ENCODE measurements around the gene SLC15A4.

Gene SLC15A4

GRCh38 chr12:128755566-128755965 lies 68.2 kb downstream of the SLC15A4 start:
- no peak overlapping the region for H2BK15ac ChIP-seq (replicated peaks; ENCODE audit: low read depth)
- H3K79me1 ChIP-seq (ENCODE audit: low read length): no peaks in the 10 kb centered on the region
- no peak overlapping the region for H3K4me2 ChIP-seq (ENCODE audit: low read length)
- no peak overlapping the region for H3K27ac ChIP-seq (ENCODE audit: low read depth, low read length)
- no peak overlapping the region for H3K4ac ChIP-seq (ENCODE audit: low read depth, low read length)
- no peak overlapping the region for H4K5ac ChIP-seq (ENCODE audit: low read length)
- no peak overlapping the region for H3K4me3 ChIP-seq (ENCODE audit: low read length)
- no peak overlapping the region for H3K23ac ChIP-seq (ENCODE audit: low read length)
- no peak overlapping the region for H3K56ac ChIP-seq (ENCODE audit: low read length)
- no peak overlapping the region for H3K18ac ChIP-seq (ENCODE audit: low read length)
- no peak overlapping the region for H2AK5ac ChIP-seq (ENCODE audit: low read length)
- H3K27me3 ChIP-seq (ENCODE audit: insufficient read depth, low read length, poor library complexity): no peaks in the 10 kb centered on the region
- H3K4me1 ChIP-seq (ENCODE audit: control insufficient read depth, low read depth, low read length): no peaks in the 10 kb centered on the region
- no CpG with 5 or more reads among the region's 4 CpGs for WGBS (ENCODE audit: extremely low coverage, insufficient coverage, low lambda C conversion rate)
- no peaks in the 10 kb centered on the region for H3K79me2 ChIP-seq (ENCODE audit: control insufficient read depth, insufficient read depth, low read length)
- no peak overlapping the region for H2BK120ac ChIP-seq (ENCODE audit: low read depth, low read length)
- no peaks in the 10 kb centered on the region for H3K36me3 ChIP-seq (ENCODE audit: control insufficient read depth, insufficient read depth, low read length)
- peak; percentile 12 for DNase-seq
- no peak overlapping the region for H4K8ac ChIP-seq (ENCODE audit: low read depth, low read length)
- no peak overlapping the region for H2BK5ac ChIP-seq (ENCODE audit: low read length)
- no peak overlapping the region for H3K9ac ChIP-seq (ENCODE audit: low read length)

GRCh38 chr12:128754275-128754674 lies 69.5 kb downstream of the SLC15A4 start:
- no peaks in the 10 kb centered on the region for H3K36me3 ChIP-seq (ENCODE audit: control insufficient read depth, insufficient read depth, low read length)
- H3K56ac ChIP-seq (ENCODE audit: low read length): no peak overlapping the region
- no peak overlapping the region for H3K9ac ChIP-seq (ENCODE audit: low read length)
- H4K5ac ChIP-seq (ENCODE audit: low read length): no peak overlapping the region
- H3K4me1 ChIP-seq (ENCODE audit: control insufficient read depth, low read depth, low read length): no peaks in the 10 kb centered on the region
- H3K4me2 ChIP-seq (ENCODE audit: low read length): no peak overlapping the region
- no peak overlapping the region for H2BK15ac ChIP-seq (replicated peaks; ENCODE audit: low read depth)
- no peak for DNase-seq
- H3K4me3 ChIP-seq (ENCODE audit: low read length): no peak overlapping the region
- H2AK5ac ChIP-seq (ENCODE audit: low read length): no peak overlapping the region
- no peaks in the 10 kb centered on the region for H3K27me3 ChIP-seq (ENCODE audit: insufficient read depth, low read length, poor library complexity)
- H3K27ac ChIP-seq (ENCODE audit: low read depth, low read length): no peak overlapping the region
- no peak overlapping the region for H4K8ac ChIP-seq (ENCODE audit: low read depth, low read length)
- H3K23ac ChIP-seq (ENCODE audit: low read length): no peak overlapping the region
- no peak overlapping the region for H2BK5ac ChIP-seq (ENCODE audit: low read length)
- WGBS (ENCODE audit: extremely low coverage, insufficient coverage, low lambda C conversion rate): no CpG with 5 or more reads among the region's 3 CpGs
- H3K18ac ChIP-seq (ENCODE audit: low read length): no peak overlapping the region
- no peak overlapping the region for H3K4ac ChIP-seq (ENCODE audit: low read depth, low read length)
- no peak overlapping the region for H2BK120ac ChIP-seq (ENCODE audit: low read depth, low read length)
- H3K79me2 ChIP-seq (ENCODE audit: control insufficient read depth, insufficient read depth, low read length): no peaks in the 10 kb centered on the region
- H3K79me1 ChIP-seq (ENCODE audit: low read length): no peaks in the 10 kb centered on the region

GRCh38 chr12:128753438-128753837 lies 70.3 kb downstream of the SLC15A4 start:
- Histone ChIP-seq H3K79me2 (ENCODE audit: control insufficient read depth, insufficient read depth, low read length) (no peaks in the 10 kb centered on the region), H3K27ac (ENCODE audit: low read depth, low read length) (no peak overlapping the region), H3K79me1 (ENCODE audit: low read length) (no peaks in the 10 kb centered on the region), H4K8ac (ENCODE audit: low read depth, low read length) (no peak overlapping the region), H3K9ac (ENCODE audit: low read length) (no peak overlapping the region), H3K23ac (ENCODE audit: low read length) (no peak overlapping the region), H2AK5ac (ENCODE audit: low read length) (no peak overlapping the region), H3K36me3 (ENCODE audit: control insufficient read depth, insufficient read depth, low read length) (no peaks in the 10 kb centered on the region), H2BK5ac (ENCODE audit: low read length) (no peak overlapping the region), H3K27me3 (ENCODE audit: insufficient read depth, low read length, poor library complexity) (no peaks in the 10 kb centered on the region), H3K18ac (ENCODE audit: low read length) (no peak overlapping the region), H3K4me2 (ENCODE audit: low read length) (no peak overlapping the region), H2BK120ac (ENCODE audit: low read depth, low read length) (no peak overlapping the region), H3K56ac (ENCODE audit: low read length) (no peak overlapping the region), H4K5ac (ENCODE audit: low read length) (no peak overlapping the region), H2BK15ac (replicated peaks; ENCODE audit: low read depth) (no peak overlapping the region), H3K4ac (ENCODE audit: low read depth, low read length) (no peak overlapping the region), H3K4me3 (ENCODE audit: low read length) (no peak overlapping the region), H3K4me1 (ENCODE audit: control insufficient read depth, low read depth, low read length) (no peaks in the 10 kb centered on the region)
- DNase-seq: peak; percentile 28
- no CpG with 5 or more reads among the region's 4 CpGs for WGBS (ENCODE audit: extremely low coverage, insufficient coverage, low lambda C conversion rate)

- no peak overlapping the region for H3K18ac ChIP-seq (ENCODE audit: low read length)
- no peak overlapping the region for H3K9ac ChIP-seq (ENCODE audit: low read length)
- no peaks in the 10 kb centered on the region for H3K27me3 ChIP-seq (ENCODE audit: insufficient read depth, low read length, poor library complexity)
- H3K4ac ChIP-seq (ENCODE audit: low read depth, low read length): no peak overlapping the region
- H3K4me1 ChIP-seq (ENCODE audit: control insufficient read depth, low read depth, low read length): no peaks in the 10 kb centered on the region
- no peak overlapping the region for H3K27ac ChIP-seq (ENCODE audit: low read depth, low read length)
- no peak overlapping the region for H2BK15ac ChIP-seq (replicated peaks; ENCODE audit: low read depth)
- H4K8ac ChIP-seq (ENCODE audit: low read depth, low read length): no peak overlapping the region
- H3K4me2 ChIP-seq (ENCODE audit: low read length): no peak overlapping the region
- no peak overlapping the region for H4K5ac ChIP-seq (ENCODE audit: low read length)
- no peak overlapping the region for H2AK5ac ChIP-seq (ENCODE audit: low read length)
- H3K4me3 ChIP-seq (ENCODE audit: low read length): no peak overlapping the region
- no peaks in the 10 kb centered on the region for H3K36me3 ChIP-seq (ENCODE audit: control insufficient read depth, insufficient read depth, low read length)
- no peaks in the 10 kb centered on the region for H3K79me2 ChIP-seq (ENCODE audit: control insufficient read depth, insufficient read depth, low read length)
- no peaks in the 10 kb centered on the region for H3K79me1 ChIP-seq (ENCODE audit: low read length)
- no peak overlapping the region for H3K56ac ChIP-seq (ENCODE audit: low read length)
- WGBS (ENCODE audit: extremely low coverage, insufficient coverage, low lambda C conversion rate): no CpG with 5 or more reads among the region's 5 CpGs
- H2BK120ac ChIP-seq (ENCODE audit: low read depth, low read length): no peak overlapping the region
- H2BK5ac ChIP-seq (ENCODE audit: low read length): no peak overlapping the region
- H3K23ac ChIP-seq (ENCODE audit: low read length): no peak overlapping the region
- DNase-seq: no peak
These were observed 71.4 kb downstream of the SLC15A4 start for GRCh38 chr12:128752386-128752785.

GRCh38 chr12:128747441-128747840 lies 76.3 kb downstream of the SLC15A4 start:
- no peaks in the 10 kb centered on the region for H3K36me3 ChIP-seq (ENCODE audit: control insufficient read depth, insufficient read depth, low read length)
- no peak overlapping the region for H2BK15ac ChIP-seq (replicated peaks; ENCODE audit: low read depth)
- no peak overlapping the region for H2BK5ac ChIP-seq (ENCODE audit: low read length)
- H4K5ac ChIP-seq (ENCODE audit: low read length): no peak overlapping the region
- H3K79me1 ChIP-seq (ENCODE audit: low read length): no peaks in the 10 kb centered on the region
- no CpG with 5 or more reads among the region's 13 CpGs for WGBS (ENCODE audit: extremely low coverage, insufficient coverage, low lambda C conversion rate)
- no peaks in the 10 kb centered on the region for H3K79me2 ChIP-seq (ENCODE audit: control insufficient read depth, insufficient read depth, low read length)
- no peak overlapping the region for H3K27ac ChIP-seq (ENCODE audit: low read depth, low read length)
- no peak overlapping the region for H3K4me3 ChIP-seq (ENCODE audit: low read length)
- H3K9ac ChIP-seq (ENCODE audit: low read length): no peak overlapping the region
- no peak overlapping the region for H3K18ac ChIP-seq (ENCODE audit: low read length)
- no peaks in the 10 kb centered on the region for H3K27me3 ChIP-seq (ENCODE audit: insufficient read depth, low read length, poor library complexity)
- H3K23ac ChIP-seq (ENCODE audit: low read length): no peak overlapping the region
- H3K4ac ChIP-seq (ENCODE audit: low read depth, low read length): no peak overlapping the region
- H3K56ac ChIP-seq (ENCODE audit: low read length): no peak overlapping the region
- no peak overlapping the region for H2AK5ac ChIP-seq (ENCODE audit: low read length)
- no peak overlapping the region for H2BK120ac ChIP-seq (ENCODE audit: low read depth, low read length)
- DNase-seq: no peak
- H3K4me1 ChIP-seq (ENCODE audit: control insufficient read depth, low read depth, low read length): no peaks in the 10 kb centered on the region
- no peak overlapping the region for H4K8ac ChIP-seq (ENCODE audit: low read depth, low read length)
- H3K4me2 ChIP-seq (ENCODE audit: low read length): no peak overlapping the region
